Neural cell (in vitro differentiated cells): Measurements from ENCODE around the gene PGAP3. TPM values are rescaled to one million over a fixed set of nuclear protein-coding genes. Genes with fewer than 3 reads are reported as not detected.

Experiments
- H2AFZ ChIP-seq: fragments of 200-600, 300-800 bp; sonication (generic), shearing (Covaris generic); 2 replicates; pipeline ENCODE4 v1.6.0; 2014; ENCODE audit warnings: low read depth, mild to moderate bottlenecking, antibody characterized with exemption, low read length, moderate library complexity
- H3F3A ChIP-seq: fragments of 200-600 bp; shearing (Covaris generic); 2 replicates; pipeline ENCODE4 v1.6.1; 2016; ENCODE audit warnings: mild to moderate bottlenecking, moderate library complexity, mixed read lengths, antibody characterized with exemption, low read length; ENCODE audit not compliant: insufficient read depth, poor library complexity, severe bottlenecking
- H3K27ac ChIP-seq: fragments of 200-600, 300-800 bp; sonication (generic), shearing (Covaris generic); 2 replicates; pipeline ENCODE4 v1.5.1; 2014; ENCODE audit warnings: mild to moderate bottlenecking, low read length, moderate library complexity
- H3K27me3 ChIP-seq: fragments of 300-800, 200-600 bp; sonication (generic), shearing (Covaris generic); 2 replicates; pipeline ENCODE4 v1.6.0; 2014; ENCODE audit warnings: mild to moderate bottlenecking, low read depth, low read length, moderate library complexity; ENCODE audit not compliant: insufficient read depth
- H3K36me3 ChIP-seq: fragments of 300-800, 200-600 bp; sonication (generic), shearing (Covaris generic); 2 replicates; pipeline ENCODE4 v1.5.1; 2014; ENCODE audit warnings: mild to moderate bottlenecking, antibody characterized with exemption, low read length, moderate library complexity; ENCODE audit not compliant: insufficient read depth
- H3K4me2 ChIP-seq: fragments of 300-800, 200-600 bp; sonication (generic), shearing (Covaris generic); 2 replicates; pipeline ENCODE4 v1.6.0; 2014; ENCODE audit warnings: mild to moderate bottlenecking, low read length
- H3K4me3 ChIP-seq: fragments of 300-800, 200-600 bp; sonication (generic), shearing (Covaris generic); 2 replicates; pipeline ENCODE4 v1.5.1; 2014; ENCODE audit warnings: mild to moderate bottlenecking, low read length, moderate library complexity
- H3K79me2 ChIP-seq: fragments of 200-600 bp; shearing (Covaris generic); replicated peaks from 2 replicates; pipeline ENCODE4 v1.6.0; 2014; ENCODE audit warnings: mild to moderate bottlenecking, low read length, moderate library complexity; ENCODE audit not compliant: insufficient read depth
- H3K9ac ChIP-seq: fragments of 300-800, 200-600 bp; sonication (generic), shearing (Covaris generic); 2 replicates; pipeline ENCODE4 v1.6.1; 2016; ENCODE audit warnings: mild to moderate bottlenecking, low read length, mixed read lengths
- H3K9me2 ChIP-seq: fragments of 200-600 bp; shearing (Covaris generic); 2 replicates; pipeline ENCODE4 v1.6.1; 2016; ENCODE audit warnings: mild to moderate bottlenecking, low read length, mixed read lengths; ENCODE audit not compliant: insufficient read depth
- H3K9me3 ChIP-seq: fragments of 200-600, 300-800 bp; sonication (generic), shearing (Covaris generic); 2 replicates; pipeline ENCODE4 v1.6.1; 2016; ENCODE audit warnings: mild to moderate bottlenecking, mixed run types, low read length, moderate library complexity, mixed read lengths
- H4K20me1 ChIP-seq: fragments of 200-600 bp; shearing (Covaris generic); 2 replicates; pipeline ENCODE4 v1.6.1; 2016; ENCODE audit warnings: mild to moderate bottlenecking, mixed run types; ENCODE audit not compliant: insufficient read depth
- CTCF ChIP-seq: fragments of 450-650 bp; IDR thresholded peaks from 2 replicates; pipeline ENCODE4 v1.5.1; 2014; ENCODE audit warnings: antibody characterized with exemption, mild to moderate bottlenecking, moderate library complexity; ENCODE audit not compliant: poor library complexity, severe bottlenecking
- EP300 ChIP-seq: fragments of 450-650 bp; conservative IDR thresholded peaks from 2 replicates; pipeline ENCODE4 v1.6.1; 2014; ENCODE audit warnings: antibody characterized with exemption, mild to moderate bottlenecking, moderate library complexity; ENCODE audit not compliant: poor library complexity, severe bottlenecking
- EZH2 ChIP-seq: fragments of 200-600, 300-800 bp; shearing (Covaris generic), sonication (generic); IDR thresholded peaks from 2 replicates; pipeline ENCODE4 v1.6.1; 2014; ENCODE audit warnings: antibody characterized with exemption, low read length, borderline replicate concordance, mild to moderate bottlenecking; ENCODE audit not compliant: insufficient read depth, poor library complexity, severe bottlenecking
- MXI1 ChIP-seq: fragments of 450-650 bp; conservative IDR thresholded peaks from 2 replicates; pipeline ENCODE4 v1.6.1; 2014; ENCODE audit warnings: antibody characterized with exemption, mild to moderate bottlenecking; ENCODE audit not compliant: poor library complexity, severe bottlenecking
- POLR2AphosphoS5 ChIP-seq: IDR thresholded peaks from 2 replicates; pipeline ENCODE4 v1.6.1; 2012
- RAD21 ChIP-seq: fragments of 450-650 bp; conservative IDR thresholded peaks from 2 replicates; pipeline ENCODE4 v1.6.1; 2014; ENCODE audit warnings: antibody characterized with exemption, mild to moderate bottlenecking, moderate library complexity
- SMC3 ChIP-seq: fragments of 450-650 bp; conservative IDR thresholded peaks from 2 replicates; pipeline ENCODE4 v1.6.1; 2014; ENCODE audit warnings: antibody characterized with exemption, mild to moderate bottlenecking, moderate library complexity; ENCODE audit not compliant: poor library complexity
- TAF1 ChIP-seq: IDR thresholded peaks from 2 replicates; pipeline ENCODE4 v1.6.1; 2012; ENCODE audit warnings: low read depth
- polyA plus RNA-seq: library from polyadenylated mRNA; depleted of rRNA; stranded (reverse); fragments of >200 nt; gene quantifications from 2 replicates; pipeline ENCODE4 v1.2.3, GENCODE V29; 2014
- TF ChIP-seq, protein P1 (sequence below): IDR thresholded peaks from 2 replicates; pipeline ENCODE4 v1.6.1; 2012; ENCODE audit warnings: borderline replicate concordance

Gene PGAP3
- polyA plus RNA-seq, 1 donor from 2014 or later: 27.2 TPM

- TF ChIP-seq CTCF: no peak
- Histone ChIP-seq H3K27me3 (no peaks in the 10 kb centered on the region), H3K9ac (no peak overlapping the region), H2AFZ (no peak overlapping the region), H3K9me2 (no peaks in the 10 kb centered on the region), H3K4me2 (no peak overlapping the region), H4K20me1 (no peaks in the 10 kb centered on the region), H3K4me3 (no peak overlapping the region), H3K9me3 (no peaks in the 10 kb centered on the region), H3K27ac (no peak overlapping the region), H3K36me3 (no peaks in the 10 kb centered on the region), H3F3A (no peaks in the 10 kb centered on the region), H3K79me2 (no peaks in the 10 kb centered on the region)
These were observed 34.6 kb downstream of the PGAP3 start for GRCh38 chr17:39653316-39653661.

GRCh38 chr17:39652587-39653315 lies 35.1 kb downstream of the PGAP3 start:
- no peak overlapping the region for H2AFZ ChIP-seq
- H3K36me3 ChIP-seq: no peaks in the 10 kb centered on the region
- H3F3A ChIP-seq: no peaks in the 10 kb centered on the region
- H4K20me1 ChIP-seq: no peaks in the 10 kb centered on the region
- no peak for TF ChIP-seq CTCF
- TF ChIP-seq EP300: no peak
- no peak for TF ChIP-seq POLR2AphosphoS5
- no peak for TF ChIP-seq MXI1
- TF ChIP-seq, protein P1, sequence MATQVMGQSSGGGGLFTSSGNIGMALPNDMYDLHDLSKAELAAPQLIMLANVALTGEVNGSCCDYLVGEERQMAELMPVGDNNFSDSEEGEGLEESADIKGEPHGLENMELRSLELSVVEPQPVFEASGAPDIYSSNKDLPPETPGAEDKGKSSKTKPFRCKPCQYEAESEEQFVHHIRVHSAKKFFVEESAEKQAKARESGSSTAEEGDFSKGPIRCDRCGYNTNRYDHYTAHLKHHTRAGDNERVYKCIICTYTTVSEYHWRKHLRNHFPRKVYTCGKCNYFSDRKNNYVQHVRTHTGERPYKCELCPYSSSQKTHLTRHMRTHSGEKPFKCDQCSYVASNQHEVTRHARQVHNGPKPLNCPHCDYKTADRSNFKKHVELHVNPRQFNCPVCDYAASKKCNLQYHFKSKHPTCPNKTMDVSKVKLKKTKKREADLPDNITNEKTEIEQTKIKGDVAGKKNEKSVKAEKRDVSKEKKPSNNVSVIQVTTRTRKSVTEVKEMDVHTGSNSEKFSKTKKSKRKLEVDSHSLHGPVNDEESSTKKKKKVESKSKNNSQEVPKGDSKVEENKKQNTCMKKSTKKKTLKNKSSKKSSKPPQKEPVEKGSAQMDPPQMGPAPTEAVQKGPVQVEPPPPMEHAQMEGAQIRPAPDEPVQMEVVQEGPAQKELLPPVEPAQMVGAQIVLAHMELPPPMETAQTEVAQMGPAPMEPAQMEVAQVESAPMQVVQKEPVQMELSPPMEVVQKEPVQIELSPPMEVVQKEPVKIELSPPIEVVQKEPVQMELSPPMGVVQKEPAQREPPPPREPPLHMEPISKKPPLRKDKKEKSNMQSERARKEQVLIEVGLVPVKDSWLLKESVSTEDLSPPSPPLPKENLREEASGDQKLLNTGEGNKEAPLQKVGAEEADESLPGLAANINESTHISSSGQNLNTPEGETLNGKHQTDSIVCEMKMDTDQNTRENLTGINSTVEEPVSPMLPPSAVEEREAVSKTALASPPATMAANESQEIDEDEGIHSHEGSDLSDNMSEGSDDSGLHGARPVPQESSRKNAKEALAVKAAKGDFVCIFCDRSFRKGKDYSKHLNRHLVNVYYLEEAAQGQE: no peak
- no peak for TF ChIP-seq RAD21
- TF ChIP-seq TAF1: no peak
- TF ChIP-seq EZH2: no peak
- no peak for TF ChIP-seq SMC3
- no peaks in the 10 kb centered on the region for H3K27me3 ChIP-seq
- H3K9me3 ChIP-seq: no peaks in the 10 kb centered on the region
- H3K79me2 ChIP-seq: no peaks in the 10 kb centered on the region
- no peak overlapping the region for H3K4me2 ChIP-seq
- no peaks in the 10 kb centered on the region for H3K9me2 ChIP-seq
- H3K27ac ChIP-seq: no peak overlapping the region
- H3K4me3 ChIP-seq: no peak overlapping the region
- no peak overlapping the region for H3K9ac ChIP-seq
